Measurements from ENCODE around the gene LEMD1.

Gene LEMD1

DNA sequence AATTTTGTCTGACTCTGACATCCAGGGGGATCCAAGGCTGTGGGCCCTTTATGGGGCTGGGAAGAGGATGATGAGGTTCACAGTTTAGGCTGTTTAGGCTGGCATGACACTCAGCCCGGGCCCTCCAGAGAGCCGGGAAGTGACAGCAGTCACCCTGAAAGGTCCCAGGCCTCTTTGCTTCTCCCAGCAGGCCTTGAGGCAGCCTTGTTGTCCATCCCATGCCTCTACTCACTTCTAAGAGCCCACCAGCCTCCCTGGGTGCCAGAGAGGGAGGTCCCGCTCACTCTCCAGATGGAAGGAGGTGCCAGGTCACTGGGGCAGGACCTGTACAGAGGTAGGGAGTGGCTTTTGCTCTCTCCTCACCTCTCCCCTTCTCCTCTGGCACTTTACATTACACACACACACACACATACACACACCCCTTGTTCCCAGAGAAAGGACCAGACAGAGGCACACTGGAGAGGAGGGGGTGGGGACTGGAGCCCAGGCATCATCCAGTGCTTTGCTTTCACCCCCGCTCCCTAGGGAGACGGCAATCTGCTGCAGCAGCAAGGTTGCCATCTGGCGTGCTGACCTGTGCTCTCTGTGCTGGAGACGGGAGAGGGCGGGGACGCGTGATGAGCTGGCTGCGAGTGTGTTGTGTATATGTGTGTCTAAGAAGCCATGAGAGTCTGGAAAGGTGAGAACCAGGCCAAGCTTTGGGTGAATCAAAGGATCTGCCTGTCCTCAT, 69.7 kb downstream of the LEMD1 start:
- no peak for DNase-seq

DNA sequence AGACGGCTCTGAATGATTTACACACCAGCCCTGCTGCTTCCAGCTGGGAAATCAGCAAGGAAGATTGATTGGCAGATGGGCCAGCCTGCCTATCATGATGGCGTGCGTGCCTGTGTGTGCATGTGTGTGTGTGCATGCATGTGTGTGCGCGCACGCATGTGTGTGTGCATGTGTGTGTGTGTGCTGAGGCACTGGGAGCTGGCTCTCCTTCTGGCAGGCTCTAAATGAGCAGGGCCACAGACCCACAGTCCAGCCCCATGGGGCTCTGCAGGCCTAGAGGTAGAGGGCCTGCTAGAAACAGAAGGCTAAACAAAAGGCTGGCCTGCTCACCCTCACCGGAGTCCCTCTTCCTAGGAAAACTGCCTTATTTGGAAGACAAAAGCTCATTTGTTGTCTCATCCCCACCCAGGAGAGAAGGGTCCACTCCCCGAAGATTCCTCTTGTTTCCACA, 71.1 kb downstream of the LEMD1 start:
- no peak for DNase-seq

DNA sequence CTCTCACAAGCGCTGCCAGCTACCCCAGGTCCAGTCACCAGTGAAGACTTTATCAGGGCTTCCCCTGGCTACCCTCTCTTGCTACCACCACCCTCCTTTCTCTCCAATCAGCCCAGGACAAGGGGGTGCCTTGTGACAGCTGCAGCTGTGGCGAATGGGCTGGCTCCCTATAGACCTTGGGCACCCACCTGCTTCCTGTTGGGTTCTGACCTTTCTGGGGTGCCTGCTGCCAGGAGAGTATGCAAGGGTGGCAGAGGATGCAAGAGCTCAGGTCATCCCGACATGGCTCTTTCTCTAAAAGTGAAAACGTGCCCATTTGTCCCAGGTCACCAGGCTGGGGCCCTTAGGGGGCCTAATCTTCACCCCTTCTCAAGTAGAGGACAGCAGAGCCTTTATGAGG, 71.7 kb downstream of the LEMD1 start:
- no peak for DNase-seq

DNA sequence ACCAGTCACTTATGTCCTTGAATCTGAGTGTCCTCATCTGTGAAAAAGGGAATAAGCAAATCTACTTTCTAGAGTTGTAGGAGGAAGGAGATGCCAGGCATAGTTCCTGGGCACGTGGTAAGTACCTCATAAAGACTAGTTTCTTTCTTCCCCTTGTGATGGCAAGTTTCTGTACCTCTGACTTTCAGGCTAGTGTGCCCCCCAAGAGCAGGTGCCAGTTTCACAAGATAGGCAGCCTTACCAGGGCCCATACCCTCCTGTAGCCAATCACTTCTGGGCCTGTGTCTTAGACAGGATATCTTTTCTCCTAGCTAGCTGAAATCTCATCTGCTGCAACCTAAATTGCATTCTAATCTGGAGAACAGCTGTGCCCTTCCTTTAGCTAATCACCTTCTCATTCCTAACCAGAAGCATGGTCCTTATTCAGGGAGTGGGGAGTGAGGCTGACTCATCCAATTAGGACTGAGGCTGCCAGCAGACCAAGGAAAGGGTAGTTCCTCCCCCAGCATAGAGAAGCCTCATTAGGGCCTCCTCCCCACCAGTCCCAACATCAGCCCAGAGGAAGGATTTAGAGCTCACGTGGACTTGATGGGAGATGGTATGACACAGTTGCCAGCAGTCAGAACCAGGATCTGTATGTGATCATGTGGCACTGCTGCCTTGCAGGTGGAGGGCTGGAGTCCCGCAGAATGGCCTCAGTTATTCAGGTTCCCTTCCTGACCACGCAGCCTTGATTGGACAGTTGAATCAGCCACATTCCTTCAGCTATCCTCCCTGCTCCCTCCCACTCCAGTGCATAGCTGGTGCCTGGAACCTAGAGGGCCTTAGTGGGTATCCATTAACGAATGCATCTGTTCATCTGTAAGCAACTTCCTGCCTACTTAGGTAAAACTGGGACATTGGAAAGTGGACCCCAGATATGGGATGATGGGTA, 73.0 kb downstream of the LEMD1 start:
- DNase-seq, result no peak

DNA sequence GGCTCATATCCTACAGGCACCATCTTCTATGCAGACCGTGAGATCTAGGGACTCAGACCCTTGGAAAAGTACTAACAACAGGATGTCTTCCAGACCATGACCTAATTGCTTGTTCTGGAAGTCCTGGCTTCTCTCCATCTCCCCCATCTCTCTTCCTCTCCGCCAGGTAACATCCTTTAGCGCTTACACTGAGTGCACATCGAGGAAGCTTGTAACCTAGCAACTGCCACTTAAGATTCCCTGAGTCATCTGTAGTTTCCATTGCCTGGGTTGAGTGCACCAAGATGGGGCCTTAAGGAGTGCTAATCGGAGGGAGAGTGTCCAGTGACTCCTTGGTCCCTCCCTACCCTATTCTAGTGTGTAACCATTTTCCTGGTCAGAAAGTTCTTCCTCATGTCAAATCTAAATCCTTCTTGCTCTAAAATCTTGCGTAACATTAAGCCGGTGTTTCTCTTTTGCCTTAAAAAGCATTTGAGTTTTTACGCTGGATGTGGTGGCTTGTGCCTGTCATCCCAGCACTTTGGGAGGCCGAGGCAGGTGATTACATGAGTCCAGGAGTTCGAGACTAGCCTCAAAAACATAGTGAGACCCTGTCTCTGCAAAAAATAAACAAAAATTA, 74.8 kb downstream of the LEMD1 start:
- no peak for DNase-seq

DNA sequence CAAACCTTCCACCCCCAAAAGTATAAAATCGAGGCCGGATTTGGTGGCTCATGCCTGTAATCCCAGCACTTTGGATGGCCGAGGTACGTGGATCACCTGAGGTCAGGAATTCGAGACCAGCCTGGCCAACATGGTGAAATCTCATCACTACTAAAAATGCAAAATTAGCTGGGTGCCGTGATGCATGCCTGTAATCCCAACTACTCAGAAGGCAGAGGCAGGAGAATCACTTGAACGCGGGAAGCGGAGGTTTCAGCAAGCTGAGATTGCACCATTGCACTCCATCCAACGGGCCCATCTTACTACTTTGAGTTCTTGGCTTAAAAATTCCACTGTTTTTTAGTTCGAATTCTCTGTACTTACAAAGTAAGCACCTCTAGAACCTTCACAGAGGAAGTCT, 76.1 kb downstream of the LEMD1 start:
- DNase-seq, result no peak

DNA sequence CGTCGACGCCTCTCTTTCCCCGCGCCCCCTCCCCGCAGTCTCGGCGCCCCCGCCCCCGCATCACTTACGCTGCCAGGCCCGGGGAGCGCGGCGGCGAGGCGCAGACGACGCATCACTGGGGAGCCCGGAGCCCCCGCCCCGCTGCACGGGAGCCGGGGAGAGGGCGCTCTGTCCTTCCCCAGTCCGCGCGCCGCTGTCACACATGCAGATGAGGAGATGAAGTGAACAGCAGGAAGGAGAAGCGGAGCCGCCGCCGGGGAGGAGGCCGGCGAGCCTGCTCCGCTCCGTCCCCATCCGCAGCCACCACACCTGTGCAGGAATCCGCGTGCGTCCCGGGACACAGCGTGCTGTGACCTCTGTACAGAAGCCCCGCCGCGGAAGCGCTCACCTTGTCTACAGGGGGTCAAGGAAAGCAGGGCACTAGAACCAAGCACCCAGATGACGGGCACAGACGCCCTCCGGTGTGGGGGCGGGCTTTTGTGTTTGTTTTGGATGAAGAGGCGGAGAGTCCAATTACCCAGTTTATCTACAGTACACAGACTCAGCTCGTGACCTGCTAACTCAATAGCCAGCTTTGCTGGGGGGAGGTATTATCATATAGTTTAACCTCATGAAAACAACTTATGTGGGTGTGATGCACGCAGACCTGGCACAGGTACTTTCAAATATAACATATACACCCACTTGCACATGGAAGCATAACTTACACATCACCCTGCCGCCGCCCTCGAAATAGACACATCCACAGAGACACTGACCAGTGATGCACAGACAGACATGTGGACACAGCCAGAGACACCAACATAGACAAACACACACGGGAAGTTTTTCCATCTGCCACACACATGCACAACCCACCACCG, 77.6 kb downstream of the LEMD1 start:
- DNase-seq, result peak; percentile 65

DNA sequence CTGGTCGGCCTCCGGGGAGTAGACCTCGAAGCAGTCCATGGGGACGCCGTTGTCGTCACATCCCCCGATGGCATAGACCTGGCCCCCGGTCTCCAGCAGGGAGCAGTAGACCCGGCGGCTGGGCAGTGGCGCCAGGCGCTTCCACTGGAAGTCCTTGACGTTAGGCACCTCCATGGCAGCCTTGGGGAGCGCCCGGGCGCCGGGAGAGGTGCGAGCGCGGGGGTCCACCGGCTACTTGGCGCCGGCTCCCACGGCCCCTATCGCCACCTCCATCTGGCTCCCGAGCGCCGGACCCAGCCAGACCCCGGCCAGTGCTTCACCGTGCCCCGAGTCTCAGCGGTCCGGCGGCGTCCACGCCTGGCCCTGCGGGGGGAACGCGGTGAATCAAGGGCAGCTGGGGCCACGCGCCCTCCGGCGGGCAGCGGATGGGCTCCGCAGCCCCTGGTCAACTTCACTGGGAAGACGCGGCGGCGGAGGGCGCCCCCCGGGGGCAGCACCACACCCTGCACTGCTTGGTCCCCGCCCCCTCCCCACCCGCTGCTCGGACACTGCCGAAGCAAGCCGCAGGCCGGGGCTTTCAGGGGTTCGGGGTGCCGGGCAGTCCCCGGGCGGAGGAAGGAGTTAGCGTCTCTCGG, 78.3 kb downstream of the LEMD1 start:
- DNase-seq, result peak; percentile 62

DNA sequence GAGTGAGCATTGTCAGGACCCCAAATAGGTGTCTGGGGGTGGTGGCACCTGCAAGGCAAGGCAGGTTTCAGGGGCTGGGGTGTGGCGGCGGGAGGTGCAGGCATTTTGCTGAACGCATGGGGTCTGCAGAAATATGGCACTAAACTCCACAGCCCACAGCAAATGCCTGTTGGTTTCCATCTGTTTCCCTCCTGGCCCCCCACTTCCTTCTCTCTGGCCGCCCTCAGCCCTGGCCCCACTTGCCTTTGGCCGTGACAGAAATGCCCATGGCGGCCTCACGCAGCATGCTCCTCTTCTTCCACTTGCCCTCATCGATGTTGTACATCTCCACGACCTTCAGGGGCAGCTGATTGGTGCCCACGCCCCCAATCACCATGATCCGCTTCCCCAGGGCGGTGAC, 78.9 kb downstream of the LEMD1 start:
- no peak for DNase-seq

DNA sequence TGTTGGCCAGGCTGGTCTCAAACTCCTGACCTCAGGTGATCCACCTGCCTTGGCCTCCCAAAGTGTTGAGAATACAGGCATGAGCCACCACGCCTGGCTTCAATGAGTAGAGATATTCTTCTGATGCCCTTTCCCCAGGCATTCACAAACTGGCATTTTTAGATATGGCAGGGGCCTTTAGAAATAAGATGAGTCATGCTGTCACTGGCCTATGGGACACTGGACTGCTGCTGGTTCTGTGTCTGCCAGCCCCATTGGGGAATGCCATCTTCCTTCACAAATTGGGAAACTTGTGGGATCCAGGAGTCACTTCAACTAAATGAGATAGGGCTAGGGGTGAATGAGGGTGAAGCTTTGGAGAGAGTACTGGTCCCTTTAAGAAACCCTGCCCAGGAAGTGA, 81.2 kb downstream of the LEMD1 start:
- no peak for DNase-seq

DNA sequence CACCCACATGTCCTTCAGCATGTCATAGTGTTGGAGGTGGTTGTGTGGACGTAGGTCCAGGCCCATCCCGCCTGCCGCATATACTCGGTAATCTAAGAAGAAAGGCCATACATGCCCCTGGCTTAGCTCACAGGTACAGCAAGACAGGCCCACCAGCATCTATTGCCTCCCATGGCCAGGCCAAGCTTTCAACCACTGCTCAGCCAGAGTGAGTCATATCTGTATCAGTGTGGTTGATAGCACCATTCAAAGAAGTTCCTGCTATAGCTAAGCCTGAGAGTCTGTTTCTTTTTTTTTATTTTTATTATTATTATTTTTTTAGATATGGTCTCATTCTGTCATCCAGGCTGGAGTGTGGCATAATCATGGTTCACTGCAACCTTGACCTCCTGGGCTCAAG, 82.1 kb downstream of the LEMD1 start:
- DNase-seq, result no peak

DNA sequence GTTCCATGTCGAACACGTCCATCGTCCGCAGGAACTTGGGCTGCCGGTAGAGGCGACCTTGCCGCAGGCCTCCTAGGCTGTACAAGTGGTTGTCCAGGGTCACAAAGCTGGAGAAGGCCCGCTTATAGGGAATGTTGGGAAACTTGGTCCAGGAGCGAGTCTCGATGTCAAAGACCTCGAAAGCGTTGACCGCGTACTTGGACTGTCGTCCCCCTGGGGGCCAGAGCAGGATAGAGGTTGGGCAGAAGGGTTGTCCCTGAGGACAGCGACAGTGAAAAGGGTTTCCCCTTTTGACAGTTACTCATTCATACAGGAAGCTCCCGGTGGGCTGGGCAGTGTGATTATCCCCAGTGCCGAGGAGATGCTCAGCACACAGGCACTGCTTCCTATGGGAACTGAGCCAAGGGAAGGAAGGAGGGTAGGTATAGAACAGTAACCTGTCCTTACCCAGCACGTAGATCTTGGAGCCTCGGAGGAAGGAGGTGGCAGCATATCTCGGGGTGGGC, 82.6 kb downstream of the LEMD1 start:
- no peak for DNase-seq

DNA sequence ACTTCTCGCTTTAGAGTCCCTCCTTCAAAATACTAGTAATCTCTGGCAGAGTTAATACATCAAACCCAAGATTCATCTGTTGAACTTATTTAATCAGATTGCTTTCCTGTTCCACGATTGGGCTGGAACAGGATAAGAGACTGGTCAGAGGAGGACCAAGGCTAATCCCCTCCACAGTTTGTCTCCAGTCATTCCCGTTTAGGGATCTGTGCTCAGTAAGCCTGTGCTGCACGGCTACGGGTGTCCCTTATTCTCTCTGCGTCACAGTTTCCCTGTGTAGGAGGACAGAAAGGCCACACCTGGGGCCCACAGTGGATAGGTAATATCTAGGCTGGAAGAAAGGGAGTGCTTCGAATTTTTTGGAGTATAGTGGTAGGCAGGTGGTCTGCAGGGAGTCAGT, 83.8 kb downstream of the LEMD1 start:
- no peak for DNase-seq

DNA sequence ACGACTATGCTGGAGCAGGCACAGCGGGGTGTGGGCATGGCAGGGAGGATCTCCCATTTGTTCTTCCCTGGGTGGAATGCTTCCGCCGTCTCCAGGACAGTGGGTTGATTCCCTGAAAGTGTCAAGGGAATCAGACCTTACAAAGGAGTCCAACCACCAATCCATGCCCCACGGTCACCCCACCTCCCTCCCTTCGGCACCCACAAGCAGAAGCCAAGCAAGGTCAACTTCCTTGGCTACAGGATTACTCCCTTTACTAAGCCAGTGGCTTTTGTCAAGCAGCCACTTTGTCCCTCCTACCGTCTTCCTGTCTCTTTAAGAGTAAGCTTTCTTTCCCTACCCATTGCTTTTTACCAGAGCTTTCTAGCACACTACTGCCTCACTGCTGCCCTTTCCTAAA, 84.4 kb downstream of the LEMD1 start:
- no peak for DNase-seq

DNA sequence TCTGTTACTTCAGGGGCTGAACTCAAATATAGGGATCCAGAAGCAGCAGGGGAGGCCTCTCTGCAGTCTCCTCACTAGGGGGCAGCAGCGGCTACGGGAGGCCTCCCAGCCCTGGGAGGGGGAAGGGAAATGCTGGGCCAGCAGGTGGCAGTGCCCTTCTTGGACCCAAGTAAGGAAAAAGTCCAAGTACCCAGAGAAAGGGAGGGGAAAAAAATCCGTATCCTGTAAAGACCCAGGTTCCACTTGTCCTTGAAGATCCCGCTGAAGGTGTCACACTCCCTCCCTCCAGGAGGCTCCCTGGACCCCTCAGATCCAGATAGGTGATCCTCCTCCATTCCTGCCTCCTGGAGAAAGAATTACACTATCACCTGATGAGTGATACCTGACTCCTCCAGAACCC, 86.2 kb downstream of the LEMD1 start:
- peak; percentile 89 for DNase-seq

DNA sequence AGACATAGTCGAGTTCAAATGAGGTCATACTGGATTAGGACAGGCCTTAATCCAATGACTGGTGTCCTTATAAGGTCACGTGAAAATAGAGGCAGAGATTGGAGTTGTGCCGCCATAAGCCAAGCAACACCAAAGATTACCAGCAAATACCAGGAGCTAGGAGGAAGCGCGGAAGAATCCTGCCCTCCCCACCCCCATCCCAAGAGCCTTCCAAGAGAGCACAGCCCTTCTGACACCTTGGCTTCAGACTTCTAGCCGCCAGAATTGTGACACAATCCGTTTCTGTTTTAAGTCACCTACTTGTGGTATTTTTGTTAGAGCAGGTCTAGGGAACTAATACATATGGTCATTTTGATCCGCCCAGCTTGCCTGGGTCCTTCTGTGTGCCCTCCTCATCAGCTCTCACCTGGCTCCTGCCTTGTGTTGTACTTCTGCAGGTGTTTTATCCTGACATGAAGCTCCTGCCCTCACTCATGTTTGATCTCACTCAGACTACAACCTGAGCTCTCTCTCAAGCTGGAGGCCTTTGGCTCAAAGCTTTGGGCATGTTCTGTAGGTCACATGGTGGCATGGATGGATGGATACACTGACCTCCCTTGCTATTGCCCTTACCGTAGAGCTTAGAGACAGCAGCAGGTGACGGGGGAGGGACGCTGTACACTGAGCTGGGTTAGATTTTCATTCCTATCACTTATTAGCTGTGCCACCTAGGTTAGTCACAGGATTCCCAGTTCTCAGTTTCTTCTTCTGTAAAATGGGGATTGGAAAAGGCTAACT, 89.7 kb downstream of the LEMD1 start:
- DNase-seq, result no peak

Data from activated CD8-positive, alpha-beta memory T cell treated with anti-CD3 and anti-CD28 coated beads, Interleukin-2, amount 50 U/mL, for 48 hours (primary cell).